Thyroid gland (tissue), 4 donors: ENCODE results near the gene EBF3.

ENCODE experiments used
- POLR2A ChIP-seq, 2 donors: fragments of 450-650 bp; IDR thresholded peaks; one replicate each; pipeline ENCODE4 v1.6.1; 2017; ENCODE audit warnings: antibody characterized with exemption in 2 of 2, mild to moderate bottlenecking in 2 of 2, moderate library complexity in 1 of 2
- TF ChIP-seq, protein P1 (sequence below), 6 experiments: fragments of 200-600 bp in 3 of 6; fragments of 450-650 bp in 3 of 6; sonication (generic) in 3 of 6; IDR thresholded peaks; one replicate each; pipeline ENCODE4 v1.5.1; 2016 to 2019; ENCODE audit warnings: antibody characterized with exemption in 6 of 6, mild to moderate bottlenecking in 2 of 6, inconsistent platforms in 1 of 6, moderate library complexity in 1 of 6

DNA sequence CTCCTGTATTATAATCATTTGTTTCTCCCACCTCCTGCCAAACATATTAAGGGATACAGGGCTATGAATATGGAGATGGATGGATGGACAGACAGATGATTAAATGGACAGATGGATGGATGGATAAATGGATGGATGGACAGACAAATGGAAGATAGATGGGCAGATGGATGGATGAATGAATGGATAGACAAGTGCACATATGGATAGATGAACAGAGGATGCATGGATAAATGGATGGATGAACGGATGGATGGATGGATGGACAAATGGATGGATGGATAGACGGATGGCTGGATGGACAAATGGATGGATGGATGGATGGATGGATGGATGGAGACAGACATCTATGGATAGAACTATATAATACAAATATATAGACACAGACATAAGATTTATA, 59.8 kb downstream of the EBF3 start:
- TF ChIP-seq, protein P1, sequence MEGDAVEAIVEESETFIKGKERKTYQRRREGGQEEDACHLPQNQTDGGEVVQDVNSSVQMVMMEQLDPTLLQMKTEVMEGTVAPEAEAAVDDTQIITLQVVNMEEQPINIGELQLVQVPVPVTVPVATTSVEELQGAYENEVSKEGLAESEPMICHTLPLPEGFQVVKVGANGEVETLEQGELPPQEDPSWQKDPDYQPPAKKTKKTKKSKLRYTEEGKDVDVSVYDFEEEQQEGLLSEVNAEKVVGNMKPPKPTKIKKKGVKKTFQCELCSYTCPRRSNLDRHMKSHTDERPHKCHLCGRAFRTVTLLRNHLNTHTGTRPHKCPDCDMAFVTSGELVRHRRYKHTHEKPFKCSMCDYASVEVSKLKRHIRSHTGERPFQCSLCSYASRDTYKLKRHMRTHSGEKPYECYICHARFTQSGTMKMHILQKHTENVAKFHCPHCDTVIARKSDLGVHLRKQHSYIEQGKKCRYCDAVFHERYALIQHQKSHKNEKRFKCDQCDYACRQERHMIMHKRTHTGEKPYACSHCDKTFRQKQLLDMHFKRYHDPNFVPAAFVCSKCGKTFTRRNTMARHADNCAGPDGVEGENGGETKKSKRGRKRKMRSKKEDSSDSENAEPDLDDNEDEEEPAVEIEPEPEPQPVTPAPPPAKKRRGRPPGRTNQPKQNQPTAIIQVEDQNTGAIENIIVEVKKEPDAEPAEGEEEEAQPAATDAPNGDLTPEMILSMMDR (IDR thresholded peaks at IDR 0.05): no peak
- no peak for TF ChIP-seq POLR2A (IDR thresholded peaks at IDR 0.05)
